ENCODE data around the gene NAP1L4. TPM values are rescaled to one million over a fixed set of nuclear protein-coding genes. Genes with fewer than 3 reads are reported as not detected.

The NAP1L4 gene
- total and polyA plus RNA-seq, 4 donors, result 65.4 to 109 (median 83.2) TPM

GRCh38 chr11:2963112-2963754 is 28.9 kb downstream of the NAP1L4 start:
- ATAC-seq (ENCODE audit: low FRiP score), result no peak
- Histone ChIP-seq H3K36me3 (ENCODE audit: control insufficient read depth in 1 of 2, insufficient read depth in 2 of 2, low read length in 1 of 2) (peaks cover 0 to 16% of the 10 kb centered on the region in 2 donors), H3K27me3 (ENCODE audit: control insufficient read depth in 1 of 2, insufficient read depth in 2 of 2, low read length in 1 of 2) (no peaks in the 10 kb centered on the region), H3K4me1 (ENCODE audit: control insufficient read depth in 1 of 2, insufficient read depth in 2 of 2, low read length in 2 of 2) (no peaks in the 10 kb centered on the region), H3K9me3 (ENCODE audit: control insufficient read depth, low read length) (no peaks in the 10 kb centered on the region), H3K4me3 (ENCODE audit: low read length in 2 of 2) (no peak overlapping the region), H3K27ac (ENCODE audit: low read depth in 1 of 2, low read length in 2 of 2) (no peak overlapping the region)
- DNase-seq, result no peak
- intact Hi-C loops (cut with DNase I), result no loop called here
- WGBS, 2 donors, result 84 to 88% methylated on average over 7 of the region's 7 CpGs

DNA sequence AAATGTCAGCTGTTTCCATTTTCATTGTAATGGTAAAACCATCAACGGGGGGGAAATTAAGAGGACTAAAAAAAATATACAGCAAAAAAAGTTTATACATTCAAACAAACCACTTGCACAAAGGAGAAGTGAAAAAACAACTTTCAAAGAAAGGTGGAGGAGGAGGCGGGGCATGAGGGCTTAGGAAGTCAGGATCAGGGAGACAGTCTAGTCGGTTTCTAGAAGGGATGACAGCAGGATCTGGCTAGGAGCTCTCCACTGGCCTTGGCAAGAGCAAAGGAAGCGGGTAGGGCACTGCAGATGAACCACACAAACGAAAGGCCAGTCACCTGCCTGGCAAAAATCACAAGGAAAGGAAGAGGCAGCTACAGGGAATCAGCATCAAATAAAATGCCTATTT is 31.0 kb downstream of the NAP1L4 start:
- no peak overlapping the region for H3K4me3 ChIP-seq (ENCODE audit: low read length in 2 of 2)
- H3K4me1 ChIP-seq (ENCODE audit: control insufficient read depth in 1 of 2, insufficient read depth in 2 of 2, low read length in 2 of 2), result no peaks in the 10 kb centered on the region
- WGBS, 2 donors, result 76 to 81% methylated on average over 5 of the region's 5 CpGs
- peaks cover 0 to 15% of the 10 kb centered on the region in 2 donors for H3K36me3 ChIP-seq (ENCODE audit: control insufficient read depth in 1 of 2, insufficient read depth in 2 of 2, low read length in 1 of 2)
- intact Hi-C loops (cut with DNase I), result no loop called here
- no peak overlapping the region for H3K27ac ChIP-seq (ENCODE audit: low read depth in 1 of 2, low read length in 2 of 2)
- H3K9me3 ChIP-seq (ENCODE audit: control insufficient read depth, low read length), result no peaks in the 10 kb centered on the region
- no peak for ATAC-seq (ENCODE audit: low FRiP score)
- DNase-seq, result no peak
- no peaks in the 10 kb centered on the region for H3K27me3 ChIP-seq (ENCODE audit: control insufficient read depth in 1 of 2, insufficient read depth in 2 of 2, low read length in 1 of 2)

- DNase-seq (no peak), ATAC-seq (ENCODE audit: low FRiP score) (no peak)
- no peaks in the 10 kb centered on the region for H3K27me3 ChIP-seq (ENCODE audit: control insufficient read depth in 1 of 2, insufficient read depth in 2 of 2, low read length in 1 of 2)
- no peaks in the 10 kb centered on the region for H3K4me1 ChIP-seq (ENCODE audit: control insufficient read depth in 1 of 2, insufficient read depth in 2 of 2, low read length in 2 of 2)
- no peaks in the 10 kb centered on the region for H3K9me3 ChIP-seq (ENCODE audit: control insufficient read depth, low read length)
- H3K27ac ChIP-seq (ENCODE audit: low read depth in 1 of 2, low read length in 2 of 2), result no peak overlapping the region
- peaks cover 2 to 13% of the 10 kb centered on the region in 2 donors for H3K36me3 ChIP-seq (ENCODE audit: control insufficient read depth in 1 of 2, insufficient read depth in 2 of 2, low read length in 1 of 2)
- intact Hi-C loops (cut with DNase I), result no loop called here
- no peak overlapping the region for H3K4me3 ChIP-seq (ENCODE audit: low read length in 2 of 2)
- 91 to 92% methylated on average over 7 of the region's 7 CpGs for WGBS, 2 donors
These were observed 32.0 kb downstream of the NAP1L4 start for GRCh38 chr11:2960139-2960538.

- H3K9me3 ChIP-seq (ENCODE audit: control insufficient read depth, low read length), result no peaks in the 10 kb centered on the region
- no peaks in the 10 kb centered on the region for H3K4me1 ChIP-seq (ENCODE audit: control insufficient read depth in 1 of 2, insufficient read depth in 2 of 2, low read length in 2 of 2)
- no peak for ATAC-seq (ENCODE audit: low FRiP score)
- 84 to 89% methylated on average over 3 of the region's 3 CpGs for WGBS, 2 donors
- H3K36me3 ChIP-seq (ENCODE audit: control insufficient read depth in 1 of 2, insufficient read depth in 2 of 2, low read length in 1 of 2), result peaks cover 5 to 7% of the 10 kb centered on the region in 2 donors
- H3K4me3 ChIP-seq (ENCODE audit: low read length in 2 of 2), result no peak overlapping the region
- intact Hi-C loops (cut with DNase I), result no loop called here
- DNase-seq, result no peak
- H3K27me3 ChIP-seq (ENCODE audit: control insufficient read depth in 1 of 2, insufficient read depth in 2 of 2, low read length in 1 of 2), result no peaks in the 10 kb centered on the region
- no peak overlapping the region for H3K27ac ChIP-seq (ENCODE audit: low read depth in 1 of 2, low read length in 2 of 2)
These were observed 33.9 kb downstream of the NAP1L4 start for GRCh38 chr11:2958251-2958650.

GRCh38 chr11:2955906-2956476 is 36.1 kb downstream of the NAP1L4 start:
- Histone ChIP-seq H3K4me1 (ENCODE audit: control insufficient read depth in 1 of 2, insufficient read depth in 2 of 2, low read length in 2 of 2) (no peaks in the 10 kb centered on the region), H3K4me3 (ENCODE audit: low read length in 2 of 2) (no peak overlapping the region), H3K27me3 (ENCODE audit: control insufficient read depth in 1 of 2, insufficient read depth in 2 of 2, low read length in 1 of 2) (no peaks in the 10 kb centered on the region), H3K9me3 (ENCODE audit: control insufficient read depth, low read length) (no peaks in the 10 kb centered on the region), H3K36me3 (ENCODE audit: control insufficient read depth in 1 of 2, insufficient read depth in 2 of 2, low read length in 1 of 2) (peaks cover 5 to 13% of the 10 kb centered on the region in 2 donors), H3K27ac (ENCODE audit: low read depth in 1 of 2, low read length in 2 of 2) (no peak overlapping the region)
- no peak for DNase-seq
- no peak for ATAC-seq (ENCODE audit: low FRiP score)
- intact Hi-C loops (cut with DNase I), result no loop called here
- WGBS, 2 donors, result 76 to 78% methylated on average over 6 of the region's 6 CpGs

GRCh38 chr11:2954263-2954662 is 37.9 kb downstream of the NAP1L4 start:
- intact Hi-C loops (cut with DNase I), result no loop called here
- 88 to 92% methylated on average over 6 of the region's 6 CpGs for WGBS, 2 donors

DNA sequence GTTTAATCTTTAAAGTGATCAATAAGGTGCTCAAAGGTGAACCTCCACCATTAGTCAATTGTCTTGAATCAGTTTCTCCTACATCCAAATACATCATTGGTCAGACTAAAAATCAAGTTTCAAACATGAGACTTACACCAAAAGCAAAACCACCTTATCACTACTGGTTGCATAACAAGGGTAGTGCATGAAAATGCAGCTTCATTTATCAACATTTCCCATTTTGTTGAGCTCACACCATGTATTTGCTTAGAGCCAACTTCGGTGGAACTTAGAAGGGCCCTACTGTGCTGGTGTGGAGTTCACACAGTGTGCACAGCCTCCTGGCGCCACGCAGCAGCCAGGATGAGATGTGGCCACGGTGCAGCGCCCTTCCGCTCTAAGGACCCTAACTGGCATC is 39.8 kb downstream of the NAP1L4 start:
- no peaks in the 10 kb centered on the region for H3K27me3 ChIP-seq (ENCODE audit: control insufficient read depth in 1 of 2, insufficient read depth in 2 of 2, low read length in 1 of 2)
- no peak overlapping the region for H3K4me3 ChIP-seq (ENCODE audit: low read length in 2 of 2)
- peaks cover 5 to 14% of the 10 kb centered on the region in 2 donors for H3K36me3 ChIP-seq (ENCODE audit: control insufficient read depth in 1 of 2, insufficient read depth in 2 of 2, low read length in 1 of 2)
- H3K4me1 ChIP-seq (ENCODE audit: control insufficient read depth in 1 of 2, insufficient read depth in 2 of 2, low read length in 2 of 2), result no peaks in the 10 kb centered on the region
- ATAC-seq (ENCODE audit: low FRiP score), result no peak
- 71 to 72% methylated on average over 6 of the region's 6 CpGs for WGBS, 2 donors
- no peak for DNase-seq
- H3K27ac ChIP-seq (ENCODE audit: low read depth in 1 of 2, low read length in 2 of 2), result no peak overlapping the region
- no peaks in the 10 kb centered on the region for H3K9me3 ChIP-seq (ENCODE audit: control insufficient read depth, low read length)
- intact Hi-C loops (cut with DNase I), result no loop called here

More at GRCh38 chr11:2954263-2954662, 37.9 kb downstream of the NAP1L4 start:
- DNase-seq (no peak), ATAC-seq (ENCODE audit: low FRiP score) (no peak)
- H3K9me3 ChIP-seq (ENCODE audit: control insufficient read depth, low read length), result no peaks in the 10 kb centered on the region
- H3K27ac ChIP-seq (ENCODE audit: low read depth in 1 of 2, low read length in 2 of 2), result no peak overlapping the region
- peaks cover 5 to 13% of the 10 kb centered on the region in 2 donors for H3K36me3 ChIP-seq (ENCODE audit: control insufficient read depth in 1 of 2, insufficient read depth in 2 of 2, low read length in 1 of 2)
- H3K4me1 ChIP-seq (ENCODE audit: control insufficient read depth in 1 of 2, insufficient read depth in 2 of 2, low read length in 2 of 2), result no peaks in the 10 kb centered on the region
- no peaks in the 10 kb centered on the region for H3K27me3 ChIP-seq (ENCODE audit: control insufficient read depth in 1 of 2, insufficient read depth in 2 of 2, low read length in 1 of 2)
- no peak overlapping the region for H3K4me3 ChIP-seq (ENCODE audit: low read length in 2 of 2)

DNA sequence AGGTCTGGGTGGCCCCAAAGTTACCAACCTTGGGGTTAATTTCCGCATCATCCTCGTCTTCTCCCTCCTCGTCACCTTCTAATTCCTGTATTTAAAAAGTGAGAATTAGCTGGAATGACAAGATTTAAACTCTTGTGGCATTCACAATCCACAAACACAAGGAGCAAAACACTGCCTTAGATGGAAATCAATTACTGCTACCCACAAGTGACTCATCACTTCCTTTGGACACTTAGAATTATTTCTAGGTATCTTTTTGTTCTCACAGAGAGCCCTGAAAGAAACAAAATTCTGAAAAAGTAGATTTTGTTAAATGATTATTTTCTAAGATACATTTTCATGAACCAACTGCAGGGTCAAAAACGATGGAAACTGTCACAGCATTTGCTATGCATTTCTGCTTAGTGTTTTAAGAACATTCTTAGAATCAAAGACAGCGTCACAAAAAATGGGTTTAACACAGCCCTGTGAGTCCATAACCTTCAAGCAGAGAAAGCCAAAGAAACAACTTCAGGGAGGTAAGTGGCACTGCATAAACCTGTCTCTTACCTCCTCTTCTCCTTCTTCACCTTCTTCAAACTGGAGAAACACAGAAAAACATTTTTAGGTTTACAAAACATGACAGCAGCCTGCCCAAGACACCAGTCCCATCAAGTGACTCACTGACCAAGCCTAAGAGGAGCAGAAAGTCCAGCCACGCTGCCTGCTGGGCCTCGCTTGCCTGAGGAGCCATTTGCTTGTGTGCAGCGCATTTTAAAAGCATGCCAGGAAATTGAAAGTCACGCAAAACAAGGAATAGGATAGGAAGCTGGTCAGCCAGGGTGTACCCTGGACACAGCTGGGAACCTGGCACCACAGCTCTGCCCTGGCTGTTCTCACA is 40.7 kb downstream of the NAP1L4 start:
- DNase-seq (no peak), ATAC-seq (ENCODE audit: low FRiP score) (no peak)
- H3K4me1 ChIP-seq (ENCODE audit: control insufficient read depth in 1 of 2, insufficient read depth in 2 of 2, low read length in 2 of 2), result no peaks in the 10 kb centered on the region
- H3K27ac ChIP-seq (ENCODE audit: low read depth in 1 of 2, low read length in 2 of 2), result peak overlapping the region in 1 of 2 donors; percentile 16
- no peak overlapping the region for H3K4me3 ChIP-seq (ENCODE audit: low read length in 2 of 2)
- H3K9me3 ChIP-seq (ENCODE audit: control insufficient read depth, low read length), result no peaks in the 10 kb centered on the region
- H3K36me3 ChIP-seq (ENCODE audit: control insufficient read depth in 1 of 2, insufficient read depth in 2 of 2, low read length in 1 of 2), result peaks cover 5 to 14% of the 10 kb centered on the region in 2 donors
- intact Hi-C loops (cut with DNase I), result no loop called here
- no peaks in the 10 kb centered on the region for H3K27me3 ChIP-seq (ENCODE audit: control insufficient read depth in 1 of 2, insufficient read depth in 2 of 2, low read length in 1 of 2)
- 76 to 79% methylated on average over 9 of the region's 9 CpGs for WGBS, 2 donors

Measured in aorta (tissue), 5 donors.